Activated CD4-positive, alpha-beta memory T cell treated with anti-CD3 and anti-CD28 coated beads, Interleukin-2, amount 10 ng/mL, durations not matched to agents 7 days and 5 days (primary cell): ENCODE data around the gene OPRL1. TPM values are rescaled to one million over a fixed set of nuclear protein-coding genes. Genes with fewer than 3 reads are reported as not detected.
"Not testable (repeated sequence)": the region's sequence is repeated elsewhere in the genome, so short reads cannot be mapped to it uniquely, and the experiment has no call there.

Experiments used
- CTCF ChIA-PET: fragments of 350-600 bp; sonication (Branson Sonifier 250); formaldehyde crosslinking; loops from one replicate; lab custom pipeline; 2021; ENCODE audit warnings: antibody characterized with exemption, inconsistent platforms; lab: Charles Lee
- POLR2A ChIA-PET: fragments of 350-600 bp; sonication (Branson Sonifier 250); formaldehyde crosslinking; loops from one replicate; lab custom pipeline; 2021; ENCODE audit warnings: antibody characterized with exemption; lab: Charles Lee
- DNase-seq: peaks from one replicate; pipeline ENCODE4 v3.0.0-alpha.2; 2020
- H3K27ac Mint-ChIP-seq: one replicate; pipeline ENCODE4 v1.8.0; 2021; ENCODE audit warnings: mild to moderate bottlenecking, mixed read lengths
- H3K27me3 Mint-ChIP-seq: one replicate; pipeline ENCODE4 v1.8.0; 2021; ENCODE audit warnings: mixed read lengths
- H3K36me3 Mint-ChIP-seq: one replicate; pipeline ENCODE4 v1.8.0; 2021; ENCODE audit warnings: low read depth, mixed read lengths
- H3K4me1 Mint-ChIP-seq: one replicate; pipeline ENCODE4 v1.8.0; 2021; ENCODE audit warnings: mixed read lengths
- H3K4me3 Mint-ChIP-seq: one replicate; pipeline ENCODE4 v1.8.0; 2021; ENCODE audit warnings: mild to moderate bottlenecking, mixed read lengths
- H3K9me3 Mint-ChIP-seq: one replicate; pipeline ENCODE4 v1.8.0; 2021; ENCODE audit warnings: mixed read lengths
- total RNA-seq, 2 experiments: library from RNA; stranded (reverse); gene quantifications; one replicate each; pipeline ENCODE4 v1.2.3, GENCODE V29; 2021

The OPRL1 gene
- total RNA-seq, 2 experiments from 2014 or later = 1.2 to 1.6 TPM

GRCh38 chr20:64084685-64085152 lies 4.8 kb downstream of the OPRL1 start:
- DNase-seq = no peak
- peak overlapping the region; percentile 76 for H3K4me3 Mint-ChIP-seq
- H3K4me1 Mint-ChIP-seq = peaks cover 30% of the 10 kb centered on the region
- H3K27ac Mint-ChIP-seq = no peak overlapping the region
- H3K27me3 Mint-ChIP-seq = peaks cover 36% of the 10 kb centered on the region
- peaks cover 10% of the 10 kb centered on the region for H3K9me3 Mint-ChIP-seq
- ChIA-PET POLR2A (interaction anchor here (0.8 to 1.6 kb wide), 4 partner anchors 18 to 46 kb away, joined by 3 to 4 read pairs (median 4); no protein-coding TSS in a partner anchor), CTCF (interaction anchor here (1.5 to 4.4 kb wide), 3 partner anchors 36 to 588 kb away, joined by 4 to 34 read pairs (median 13); no protein-coding TSS in a partner anchor)
- H3K36me3 Mint-ChIP-seq = peaks cover 2% of the 10 kb centered on the region

- DNase-seq = no peak
- POLR2A ChIA-PET = no interaction called here
- peaks cover 32% of the 10 kb centered on the region for H3K27me3 Mint-ChIP-seq
- no peak overlapping the region for H3K4me3 Mint-ChIP-seq
- CTCF ChIA-PET = interaction anchor here (1.0 to 4.4 kb wide), 2 partner anchors 9 to 34 kb away, joined by 4 to 34 read pairs; no protein-coding TSS in a partner anchor
- peaks cover 10% of the 10 kb centered on the region for H3K9me3 Mint-ChIP-seq
- H3K27ac Mint-ChIP-seq = no peak overlapping the region
- peaks cover 17% of the 10 kb centered on the region for H3K4me1 Mint-ChIP-seq
- H3K36me3 Mint-ChIP-seq = peaks cover 2% of the 10 kb centered on the region
Observed at GRCh38 chr20:64086801-64087200, 6.9 kb downstream of the OPRL1 start.

GRCh38 chr20:64087226-64087825 lies 7.4 kb downstream of the OPRL1 start:
- H3K36me3 Mint-ChIP-seq, POLR2A ChIA-PET, DNase-seq, H3K27ac Mint-ChIP-seq, H3K9me3 Mint-ChIP-seq, H3K4me3 Mint-ChIP-seq: not testable (repeated sequence)
- CTCF ChIA-PET = interaction anchor here (4.4 kb wide), 1 partner anchor 33 kb away, joined by 34 read pairs; no protein-coding TSS in a partner anchor
- peaks cover 27% of the 10 kb centered on the region for H3K27me3 Mint-ChIP-seq
- H3K4me1 Mint-ChIP-seq = peaks cover 12% of the 10 kb centered on the region

GRCh38 chr20:64088586-64088985 lies 8.7 kb downstream of the OPRL1 start:
- POLR2A ChIA-PET = not testable (repeated sequence)

GRCh38 chr20:64090165-64090564 lies 10.3 kb downstream of the OPRL1 start:
- H3K4me1 Mint-ChIP-seq = no peaks in the 10 kb centered on the region
- CTCF ChIA-PET = interaction anchor here (1.1 kb wide), 1 partner anchor 24 kb away, joined by 3 read pairs; no protein-coding TSS in a partner anchor
- H3K9me3 Mint-ChIP-seq = peaks cover 10% of the 10 kb centered on the region
- H3K36me3 Mint-ChIP-seq = peaks cover 2% of the 10 kb centered on the region
- peaks cover 11% of the 10 kb centered on the region for H3K27me3 Mint-ChIP-seq
- DNase-seq = no peak
- no peak overlapping the region for H3K27ac Mint-ChIP-seq
- no peak overlapping the region for H3K4me3 Mint-ChIP-seq
- POLR2A ChIA-PET = no interaction called here

More at GRCh38 chr20:64088586-64088985, 8.7 kb downstream of the OPRL1 start:
- H3K27me3 Mint-ChIP-seq = peaks cover 20% of the 10 kb centered on the region
- H3K9me3 Mint-ChIP-seq, H3K36me3 Mint-ChIP-seq, DNase-seq, CTCF ChIA-PET, H3K27ac Mint-ChIP-seq, H3K4me3 Mint-ChIP-seq, H3K4me1 Mint-ChIP-seq: not testable (repeated sequence)

GRCh38 chr20:64091340-64091739 lies 11.5 kb downstream of the OPRL1 start:
- CTCF ChIA-PET = interaction anchor here (0.9 to 1.1 kb wide), 2 partner anchors 11 to 25 kb away, joined by 3 read pairs; no protein-coding TSS in a partner anchor
- no peak for DNase-seq
- H3K4me1 Mint-ChIP-seq = no peaks in the 10 kb centered on the region
- no peak overlapping the region for H3K4me3 Mint-ChIP-seq
- peaks cover 2% of the 10 kb centered on the region for H3K36me3 Mint-ChIP-seq
- H3K27ac Mint-ChIP-seq = no peak overlapping the region
- peaks cover under 1% of the 10 kb centered on the region for H3K27me3 Mint-ChIP-seq
- H3K9me3 Mint-ChIP-seq = peaks cover 10% of the 10 kb centered on the region
- POLR2A ChIA-PET = no interaction called here

GRCh38 chr20:64091770-64092169 lies 11.9 kb downstream of the OPRL1 start:
- POLR2A ChIA-PET = no interaction called here

GRCh38 chr20:64092258-64093012 lies 12.6 kb downstream of the OPRL1 start:
- H3K4me3 Mint-ChIP-seq = no peak overlapping the region
- POLR2A ChIA-PET = no interaction called here

More at GRCh38 chr20:64091770-64092169, 11.9 kb downstream of the OPRL1 start:
- H3K4me1 Mint-ChIP-seq = peaks cover under 1% of the 10 kb centered on the region
- H3K27ac Mint-ChIP-seq = no peak overlapping the region
- H3K36me3 Mint-ChIP-seq = peaks cover 2% of the 10 kb centered on the region
- no peaks in the 10 kb centered on the region for H3K27me3 Mint-ChIP-seq
- H3K9me3 Mint-ChIP-seq = peaks cover 9% of the 10 kb centered on the region
- DNase-seq = no peak
- CTCF ChIA-PET = interaction anchor here (0.9 kb wide), 1 partner anchor 10 kb away, joined by 3 read pairs; no protein-coding TSS in a partner anchor
- H3K4me3 Mint-ChIP-seq = no peak overlapping the region

GRCh38 chr20:64093013-64093503 lies 13.2 kb downstream of the OPRL1 start:
- Mint-ChIP-seq H3K27me3 (no peaks in the 10 kb centered on the region), H3K27ac (no peak overlapping the region), H3K36me3 (no peaks in the 10 kb centered on the region), H3K4me1 (peaks cover 2% of the 10 kb centered on the region), H3K9me3 (peaks cover 6% of the 10 kb centered on the region), H3K4me3 (no peak overlapping the region)
- ChIA-PET POLR2A (no interaction called here), CTCF (no interaction called here)
- no peak for DNase-seq

More at GRCh38 chr20:64092258-64093012, 12.6 kb downstream of the OPRL1 start:
- DNase-seq = no peak
- CTCF ChIA-PET = interaction anchor here (0.9 kb wide), 1 partner anchor 10 kb away, joined by 3 read pairs; no protein-coding TSS in a partner anchor
- H3K4me1 Mint-ChIP-seq = peaks cover 2% of the 10 kb centered on the region
- peak overlapping the region; percentile 16 for H3K27ac Mint-ChIP-seq
- no peaks in the 10 kb centered on the region for H3K27me3 Mint-ChIP-seq
- peaks cover 2% of the 10 kb centered on the region for H3K36me3 Mint-ChIP-seq
- peaks cover 11% of the 10 kb centered on the region for H3K9me3 Mint-ChIP-seq

- peaks cover 2% of the 10 kb centered on the region for H3K4me1 Mint-ChIP-seq
- H3K27me3 Mint-ChIP-seq = no peaks in the 10 kb centered on the region
- no peak for DNase-seq
- H3K4me3 Mint-ChIP-seq = no peak overlapping the region
- peaks cover 4% of the 10 kb centered on the region for H3K9me3 Mint-ChIP-seq
- no peak overlapping the region for H3K27ac Mint-ChIP-seq
- ChIA-PET POLR2A (no interaction called here), CTCF (no interaction called here)
- H3K36me3 Mint-ChIP-seq = no peaks in the 10 kb centered on the region
Observed at GRCh38 chr20:64095455-64095854, 15.6 kb downstream of the OPRL1 start.

GRCh38 chr20:64095927-64096326 lies 16.0 kb downstream of the OPRL1 start:
- Mint-ChIP-seq H3K36me3 (no peaks in the 10 kb centered on the region), H3K9me3 (peaks cover 4% of the 10 kb centered on the region), H3K4me1 (peaks cover 2% of the 10 kb centered on the region), H3K4me3 (no peak overlapping the region), H3K27ac (no peak overlapping the region), H3K27me3 (peaks cover 1% of the 10 kb centered on the region)
- ChIA-PET POLR2A (no interaction called here), CTCF (no interaction called here)
- DNase-seq = no peak

GRCh38 chr20:64096535-64096934 lies 16.7 kb downstream of the OPRL1 start:
- no peak overlapping the region for H3K27ac Mint-ChIP-seq
- no peak for DNase-seq
- H3K36me3 Mint-ChIP-seq = no peaks in the 10 kb centered on the region
- CTCF ChIA-PET = no interaction called here
- no peak overlapping the region for H3K4me3 Mint-ChIP-seq
- peaks cover 4% of the 10 kb centered on the region for H3K9me3 Mint-ChIP-seq
- H3K4me1 Mint-ChIP-seq = peaks cover 4% of the 10 kb centered on the region
- POLR2A ChIA-PET = no interaction called here
- peaks cover 7% of the 10 kb centered on the region for H3K27me3 Mint-ChIP-seq
